Spinal cord (tissue), 10 donors: ENCODE measurements around the gene C1GALT1C1L. TPM values are rescaled to one million over a fixed set of nuclear protein-coding genes. Genes with fewer than 3 reads are reported as not detected.

Source experiments
- DNase-seq, 6 donors: peaks; one replicate each; pipeline versions ENCODE4 v3.0.0 to v3.0.0-alpha.2; 2013 to 2015; ENCODE audit warnings: low spot score in 6 of 6, low read depth in 4 of 6
- H3K27ac ChIP-seq: one replicate; pipeline ENCODE4 v1.5.1; 2013; ENCODE audit warnings: low read depth, low read length, control low read depth
- H3K27me3 ChIP-seq: one replicate; pipeline ENCODE4 v1.6.1; 2013; ENCODE audit warnings: low read length; ENCODE audit not compliant: control insufficient read depth, insufficient read depth
- H3K36me3 ChIP-seq: one replicate; pipeline ENCODE4 v1.6.1; 2013; ENCODE audit warnings: low read length; ENCODE audit not compliant: control insufficient read depth, insufficient read depth
- H3K4me1 ChIP-seq: one replicate; pipeline ENCODE4 v1.6.1; 2013; ENCODE audit warnings: low read length; ENCODE audit not compliant: control insufficient read depth, insufficient read depth
- H3K4me3 ChIP-seq: one replicate; pipeline ENCODE4 v1.5.1; 2013; ENCODE audit warnings: low read depth, low read length, control low read depth
- H3K9me3 ChIP-seq: one replicate; pipeline ENCODE4 v1.6.1; 2013; ENCODE audit warnings: low read length; ENCODE audit not compliant: control insufficient read depth, insufficient read depth
- WGBS: methylation state at CpG from one replicate; pipeline ENCODE4 v1.1.5; 2013; ENCODE audit warnings: missing lambda C conversion rate; ENCODE audit not compliant: insufficient coverage; 5-methylcytosine and 5-hydroxymethylcytosine counted together
- polyA plus RNA-seq, 2 donors: library from polyadenylated mRNA; unstranded; fragments of 120-200 nt; gene quantifications; one replicate each; pipeline ENCODE4 v1.2.1, GENCODE V29; 2013; ENCODE audit not compliant: insufficient read length in 2 of 2
- total RNA-seq, 2 donors: library from RNA; depleted of rRNA in 1 of 2; stranded (reverse); fragments of 120-200 nt in 1 of 2; fragments of >200 nt in 1 of 2; gene quantifications; one replicate each; pipeline versions ENCODE4 v1.2.3 to v1.2.4, GENCODE V29; 2013 to 2014
- donor health status: healthy.

C1GALT1C1L gene
- total and polyA plus RNA-seq, 4 donors = 1.2 to 2.3 (median 1.6) TPM

DNA sequence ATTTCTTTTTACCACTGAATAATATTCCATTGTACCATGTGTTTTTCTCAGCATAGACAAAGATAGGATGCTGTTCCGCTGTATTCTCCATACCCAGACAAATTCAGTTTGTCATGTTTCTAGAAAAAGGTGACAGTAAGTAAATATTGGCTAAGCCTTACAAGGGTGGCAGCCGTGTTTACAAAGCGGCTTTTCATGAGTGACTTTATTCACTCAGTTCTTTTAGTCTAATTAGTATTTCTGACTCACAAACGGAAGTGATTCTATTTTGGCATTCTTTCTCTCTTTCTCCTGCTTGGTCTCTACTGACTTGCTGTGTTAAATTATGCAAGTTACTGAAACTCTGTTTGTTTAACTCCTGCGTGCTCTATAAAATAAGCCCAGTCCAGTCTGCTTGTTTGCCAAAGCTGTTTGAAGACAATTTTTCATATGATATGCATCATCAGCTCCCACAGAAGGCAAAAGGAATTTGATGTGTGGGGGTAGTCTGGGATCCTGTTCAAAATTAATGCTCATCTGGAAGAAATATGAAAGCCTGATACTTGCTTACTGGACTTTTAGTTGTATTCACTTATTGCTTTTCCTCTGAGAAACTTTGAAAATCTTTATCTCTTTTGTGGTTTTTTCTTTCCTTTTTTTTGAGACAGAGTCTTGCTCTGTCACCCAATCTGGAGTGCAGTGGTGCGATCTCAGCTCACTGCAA lies 41.5 kb downstream of the C1GALT1C1L start:
- Histone ChIP-seq H3K27ac (peak overlapping the region; percentile 33), H3K36me3 (no peaks in the 10 kb centered on the region), H3K27me3 (peaks cover 15% of the 10 kb centered on the region), H3K9me3 (peaks cover 1% of the 10 kb centered on the region), H3K4me3 (no peak overlapping the region), H3K4me1 (peaks cover 7% of the 10 kb centered on the region)
- WGBS = 48% methylated on average over 3 of the region's 6 CpGs
- peak in 2 of 6 donors; percentile 51 to 70 for DNase-seq

DNA sequence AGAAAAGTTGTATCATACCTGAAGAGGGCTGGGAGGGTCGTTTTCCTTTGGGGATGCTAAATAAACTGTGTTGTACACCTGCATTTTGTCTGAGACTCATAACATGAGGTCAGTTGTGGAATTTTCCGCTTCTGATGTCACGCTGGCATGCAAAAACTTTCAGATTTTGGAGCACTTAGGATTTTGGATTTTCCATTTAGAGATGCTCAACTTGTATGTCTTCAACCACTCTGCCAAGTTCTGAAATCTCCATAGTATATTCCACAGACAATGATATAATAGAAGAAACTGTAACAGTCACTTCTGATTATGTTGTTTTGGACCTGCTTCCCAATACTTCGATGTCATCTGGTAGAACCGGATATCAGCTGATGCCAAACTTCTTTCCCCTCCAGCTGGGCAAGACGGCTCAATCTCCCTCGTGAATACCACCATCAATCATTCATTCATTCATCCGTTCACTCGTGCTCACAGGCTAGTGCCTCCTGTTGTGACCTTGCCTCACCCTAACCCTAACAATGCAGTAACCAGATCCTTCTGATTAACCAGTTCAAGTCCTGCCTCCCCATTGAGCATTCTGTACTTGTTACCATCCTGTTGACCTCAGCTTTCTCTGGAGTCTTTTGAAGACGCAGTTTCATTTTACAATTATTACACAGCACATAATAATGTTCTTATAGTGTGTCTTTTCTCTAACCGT lies 44.5 kb downstream of the C1GALT1C1L start:
- Histone ChIP-seq H3K27me3 (peaks cover 7% of the 10 kb centered on the region), H3K9me3 (no peaks in the 10 kb centered on the region), H3K4me3 (no peak overlapping the region), H3K27ac (no peak overlapping the region), H3K4me1 (peaks cover 3% of the 10 kb centered on the region), H3K36me3 (no peaks in the 10 kb centered on the region)
- WGBS = 55% methylated on average over 9 of the region's 11 CpGs
- no peak for DNase-seq

Other genes with a start within 250 kb of the C1GALT1C1L start
- gene THADA, start 80.4 kb downstream of the C1GALT1C1L start, total RNA-seq = 10 to 100 TPM; 21.0 to 44.8 TPM
- 10 to 100 TPM; 16.5 to 21.9 TPM for gene THADA, start 80.4 kb downstream of the C1GALT1C1L start, polyA plus RNA-seq
- gene PLEKHH2, start 39.2 kb downstream of the C1GALT1C1L start, total RNA-seq = 10 to 100 TPM; 14.9 to 19.8 TPM
- gene PLEKHH2, start 39.2 kb downstream of the C1GALT1C1L start, polyA plus RNA-seq = 10 to 100 TPM in 1 of 2 donors, 1 to 10 TPM in 1; 9.0 to 16.2 TPM
- 10 to 100 TPM; 51.5 to 56.2 TPM for gene DYNC2LI1, start 97.6 kb upstream of the C1GALT1C1L start, total RNA-seq
- 10 to 100 TPM; 47.8 to 49.5 TPM for gene DYNC2LI1, start 97.6 kb upstream of the C1GALT1C1L start, polyA plus RNA-seq
- gene ABCG5, start 162.4 kb upstream of the C1GALT1C1L start, total RNA-seq = under 1 TPM; 0.06 to 0.10 TPM
- gene ABCG5, start 162.4 kb upstream of the C1GALT1C1L start, polyA plus RNA-seq = under 1 TPM; 0.38 to 0.44 TPM
- 1 to 10 TPM in 1 of 2 donors, under 1 TPM in 1; 0.33 to 1.1 TPM for gene ABCG8, start 162.5 kb upstream of the C1GALT1C1L start, total RNA-seq
- 1 to 10 TPM; 1.2 to 1.7 TPM for gene ABCG8, start 162.5 kb upstream of the C1GALT1C1L start, polyA plus RNA-seq